Stimulated activated CD8-positive, alpha-beta memory T cell treated with anti-CD3 and anti-CD28 coated beads, Interleukin-7, amount 100 ng/mL, for 4 hours (primary cell): ENCODE data around the gene NR6A1.

Source experiments
- DNase-seq, 2 donors: peaks; one replicate each; pipeline ENCODE4 v3.0.0-alpha.2; 2020; ENCODE audit warnings: low read depth in 2 of 2

Gene NR6A1

GRCh38 chr9:124576751-124577150 is 194.4 kb downstream of the NR6A1 start:
- no peak for DNase-seq

GRCh38 chr9:124574534-124575375 is 196.4 kb downstream of the NR6A1 start:
- no peak for DNase-seq

DNA sequence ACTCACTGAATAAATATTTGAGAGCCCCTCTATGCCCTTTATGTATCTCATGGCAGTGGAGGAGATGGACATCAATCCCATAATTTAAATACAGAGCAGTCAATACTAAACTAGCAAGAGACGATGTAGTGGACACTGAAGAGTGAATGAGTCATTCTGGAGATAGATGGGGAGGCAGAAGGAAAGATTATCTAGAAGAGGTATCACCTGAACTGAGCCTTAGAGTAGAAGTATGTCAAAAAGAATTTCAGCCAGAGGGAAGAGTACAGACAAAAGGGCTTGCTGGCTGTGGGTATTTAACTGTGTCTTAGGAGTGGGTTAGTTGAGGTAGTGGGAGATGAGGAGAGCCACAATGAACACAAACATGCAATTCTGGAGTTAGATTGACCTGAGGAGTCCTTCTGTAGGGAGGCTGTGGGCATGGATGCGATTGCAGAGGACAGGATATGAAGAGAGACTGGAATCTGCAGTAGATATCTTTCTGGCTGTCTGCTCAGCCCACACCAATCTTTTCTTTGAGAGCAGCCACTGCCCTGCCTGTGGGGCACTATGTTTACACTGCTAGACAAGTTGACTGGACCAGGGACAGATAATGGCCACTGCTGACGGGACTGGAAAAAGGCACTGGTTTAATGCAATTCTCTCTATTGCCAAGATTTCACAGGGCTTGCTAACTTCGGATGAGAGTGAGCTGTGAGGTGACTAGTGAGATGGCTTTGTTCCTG is 200.0 kb downstream of the NR6A1 start:
- no peak for DNase-seq

DNA sequence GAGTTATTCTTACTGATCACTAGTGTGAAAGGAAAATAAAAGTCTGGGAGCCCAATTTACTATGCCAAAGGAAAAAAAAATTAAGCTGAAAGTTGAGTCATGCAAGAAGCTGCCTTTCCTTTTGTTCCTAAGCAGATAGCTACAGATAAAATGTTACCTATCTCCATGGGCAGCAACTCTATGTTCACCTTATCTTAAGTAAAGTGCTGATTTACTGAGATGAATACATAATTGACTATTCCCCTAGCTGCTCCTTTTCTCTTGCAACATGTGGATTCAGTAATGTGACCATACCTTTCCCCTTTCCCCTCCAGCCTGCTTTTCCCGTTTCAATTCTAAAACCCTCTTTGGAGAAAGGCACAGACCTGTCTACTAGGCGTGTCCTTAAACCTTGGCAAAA is 201.2 kb downstream of the NR6A1 start:
- no peak for DNase-seq

GRCh38 chr9:124567362-124567761 is 203.7 kb downstream of the NR6A1 start:
- no peak for DNase-seq

- DNase-seq, result no peak
These were observed 208.8 kb downstream of the NR6A1 start for GRCh38 chr9:124562328-124562727.

DNA sequence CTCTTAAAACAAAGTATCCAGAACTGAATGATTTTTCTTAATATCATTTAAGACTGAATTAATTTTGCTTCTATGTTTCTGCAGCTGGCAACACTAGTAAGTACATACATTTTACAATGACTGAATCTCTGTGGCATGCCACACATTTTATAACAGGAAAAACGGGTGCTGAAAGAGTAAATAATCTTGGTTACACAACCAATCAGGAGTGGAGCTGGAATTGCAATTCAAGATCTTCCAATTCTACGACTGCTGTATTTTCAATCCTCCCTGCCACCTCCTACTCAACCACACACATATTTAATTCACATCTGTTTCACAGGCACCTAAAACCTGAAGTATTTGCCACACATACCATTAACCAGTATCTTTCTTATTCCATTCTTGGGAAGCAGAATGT is 211.2 kb downstream of the NR6A1 start:
- DNase-seq, result no peak

DNA sequence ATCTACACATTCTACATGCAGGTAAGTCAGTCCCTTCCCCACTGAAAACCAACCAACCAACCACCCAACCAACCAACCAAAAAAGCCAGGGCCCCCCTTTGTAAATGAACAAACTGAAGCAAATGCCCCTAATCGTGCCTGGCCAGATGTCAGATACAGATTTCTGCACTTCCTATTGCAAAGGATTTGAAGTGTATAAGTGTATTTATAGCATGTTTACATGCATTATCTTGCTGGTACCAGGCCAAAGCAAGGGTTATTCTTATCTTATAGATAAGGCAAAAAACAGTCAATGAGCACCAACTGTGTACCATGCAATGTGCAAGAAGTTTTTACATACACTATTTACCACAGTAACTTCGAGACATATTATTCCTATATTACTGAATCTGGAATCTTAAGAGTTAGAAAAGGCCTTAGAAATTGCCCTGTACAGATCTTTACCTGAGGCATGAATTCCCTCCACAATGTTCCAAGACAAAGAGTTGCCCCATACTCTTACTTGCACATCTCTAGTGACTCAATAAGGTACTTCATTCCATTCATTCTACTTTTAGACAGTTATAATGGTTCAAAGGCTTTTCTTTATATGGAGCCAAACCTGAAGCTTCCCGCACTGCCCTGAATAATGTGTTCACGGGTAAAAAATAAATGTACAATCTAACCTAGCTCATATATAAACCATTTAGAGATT is 212.2 kb downstream of the NR6A1 start:
- DNase-seq, result no peak

- no peak for DNase-seq
These were observed 213.2 kb downstream of the NR6A1 start for GRCh38 chr9:124557895-124558294.

GRCh38 chr9:124555043-124555442 is 216.1 kb downstream of the NR6A1 start:
- DNase-seq, result no peak

GRCh38 chr9:124553738-124554137 is 217.4 kb downstream of the NR6A1 start:
- no peak for DNase-seq

GRCh38 chr9:124552273-124552605 is 218.9 kb downstream of the NR6A1 start:
- DNase-seq, result no peak

GRCh38 chr9:124551472-124552272 is 219.4 kb downstream of the NR6A1 start:
- DNase-seq, result no peak

- DNase-seq, result no peak
These were observed 221.0 kb downstream of the NR6A1 start for GRCh38 chr9:124550072-124550471.

DNA sequence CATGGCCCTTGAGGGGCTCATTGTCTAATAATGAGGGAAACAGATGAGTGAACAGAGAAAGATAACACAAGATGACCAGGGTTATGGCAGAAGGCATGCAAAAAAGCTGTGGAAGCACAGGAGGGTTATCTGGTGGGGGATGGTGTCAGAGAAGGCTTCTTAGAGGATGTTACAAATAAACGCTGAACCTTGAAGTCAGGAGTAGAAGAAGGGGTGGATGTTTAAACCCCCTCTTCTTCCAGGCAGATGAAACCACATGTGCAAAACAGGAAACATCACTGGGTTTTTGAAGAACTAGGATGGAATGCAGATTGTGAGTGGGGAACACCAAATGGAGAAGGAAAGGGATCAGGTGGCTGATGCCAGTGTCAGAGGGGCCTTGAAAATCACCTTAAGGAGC is 222.1 kb downstream of the NR6A1 start:
- DNase-seq, result no peak

DNA sequence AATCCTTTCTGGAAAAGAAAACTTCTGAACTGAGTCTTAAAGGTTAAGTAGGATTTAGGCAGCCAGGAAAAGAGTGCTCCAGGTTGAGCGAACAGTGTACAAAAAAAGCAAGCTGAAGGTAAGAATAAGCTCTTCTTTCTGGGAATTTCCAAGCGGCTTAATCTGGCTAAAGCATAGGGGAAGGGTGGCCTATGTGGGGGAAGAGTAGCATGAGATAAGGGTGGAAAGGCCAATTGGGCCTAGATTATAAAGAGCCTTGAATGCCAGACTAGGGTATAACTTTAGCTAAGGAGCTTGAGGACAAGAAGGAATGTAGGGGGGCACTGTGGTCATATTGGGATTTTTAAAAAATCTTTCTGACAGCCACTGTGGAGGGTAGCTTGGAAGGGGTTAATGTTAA is 226.6 kb downstream of the NR6A1 start:
- no peak for DNase-seq

GRCh38 chr9:124541824-124542223 is 229.3 kb downstream of the NR6A1 start:
- no peak for DNase-seq

DNA sequence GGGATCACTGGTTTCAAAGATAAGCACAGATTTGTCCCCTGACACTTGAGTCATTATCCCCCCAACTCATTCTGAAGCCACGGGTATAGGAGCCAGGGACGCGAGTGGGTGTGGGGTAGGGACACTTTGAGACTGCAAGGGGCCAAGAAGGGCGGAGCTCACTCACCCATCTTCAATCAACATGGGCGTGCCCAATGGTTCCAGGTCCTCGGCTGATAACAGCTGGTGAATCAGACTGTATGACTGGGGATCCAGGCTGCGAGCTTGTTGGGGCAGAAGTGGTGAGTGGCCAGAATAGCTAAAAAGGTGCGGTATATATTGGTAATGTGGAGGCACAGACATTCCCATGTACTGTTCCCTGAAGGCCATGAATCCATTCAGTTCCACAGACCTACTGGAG is 233.2 kb downstream of the NR6A1 start:
- DNase-seq, result no peak

GRCh38 chr9:124535846-124536245 is 235.3 kb downstream of the NR6A1 start:
- no peak for DNase-seq

GRCh38 chr9:124532897-124533296 is 238.2 kb downstream of the NR6A1 start:
- no peak for DNase-seq

- DNase-seq, result no peak
These were observed 240.0 kb downstream of the NR6A1 start for GRCh38 chr9:124531115-124531514.

DNA sequence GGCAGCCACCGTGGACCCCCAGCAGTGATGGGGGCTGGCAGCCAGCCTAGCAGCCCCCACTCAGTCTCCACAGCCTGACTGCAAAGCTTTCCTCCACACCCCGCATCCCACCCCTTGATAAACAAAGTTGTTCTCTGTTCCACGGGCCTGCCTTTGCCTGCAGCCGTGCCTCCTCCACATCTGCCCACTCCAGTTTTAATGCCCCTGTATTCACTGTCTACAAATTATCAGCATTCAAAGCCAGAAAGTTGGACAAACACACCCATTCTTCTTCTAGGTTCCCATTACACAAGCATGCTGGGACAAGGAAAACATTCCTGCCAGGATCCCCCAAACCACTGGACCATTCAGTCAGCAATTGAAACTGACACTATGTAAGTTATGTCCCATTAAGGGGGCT is 240.9 kb downstream of the NR6A1 start:
- DNase-seq, result no peak
